Trophoblast cell (in vitro differentiated cells and primary cell): ENCODE data around the gene SRSF12.

Experiments
- DNase-seq, 2 donors: peaks; one replicate each; pipeline ENCODE4 v3.0.0-alpha.2; 2016
- H2AFZ ChIP-seq: 2 replicates; pipeline ENCODE4 v1.6.1; 2013; ENCODE audit warnings: low read length, moderate library complexity, mild to moderate bottlenecking; ENCODE audit not compliant: insufficient read depth, poor library complexity
- H2AK5ac ChIP-seq: 2 replicates; pipeline ENCODE4 v1.6.1; 2013; ENCODE audit warnings: mild to moderate bottlenecking, low read length
- H2BK120ac ChIP-seq: 2 replicates; pipeline ENCODE4 v1.6.1; 2013; ENCODE audit warnings: low read length, mild to moderate bottlenecking, moderate library complexity; ENCODE audit not compliant: insufficient read depth, poor library complexity
- H2BK12ac ChIP-seq: 2 replicates; pipeline ENCODE4 v1.6.1; 2013; ENCODE audit warnings: mild to moderate bottlenecking, low read length, moderate library complexity
- H2BK5ac ChIP-seq: 2 replicates; pipeline ENCODE4 v1.6.1; 2013; ENCODE audit warnings: low read length, low read depth, moderate library complexity, mild to moderate bottlenecking; ENCODE audit not compliant: poor library complexity
- H3K14ac ChIP-seq: 2 replicates; pipeline ENCODE4 v1.6.1; 2013; ENCODE audit warnings: mild to moderate bottlenecking, low read length
- H3K18ac ChIP-seq: 2 replicates; pipeline ENCODE4 v1.6.1; 2013; ENCODE audit warnings: mild to moderate bottlenecking, low read length
- H3K23ac ChIP-seq: 2 replicates; pipeline ENCODE4 v1.6.1; 2013; ENCODE audit warnings: low read length
- H3K27ac ChIP-seq: 2 replicates; pipeline ENCODE4 v1.5.1; 2013; ENCODE audit warnings: low read depth, mild to moderate bottlenecking, inconsistent platforms, low read length, moderate library complexity
- H3K27me3 ChIP-seq: 2 replicates; pipeline ENCODE4 v1.6.1; 2013; ENCODE audit warnings: inconsistent platforms, mild to moderate bottlenecking, low read length, moderate library complexity; ENCODE audit not compliant: insufficient read depth
- H3K36me3 ChIP-seq, 2 experiments: 1 replicate in 1 of 2; 2 replicates in 1 of 2; pipeline ENCODE4 v1.6.1; 2013; ENCODE audit warnings: low read length in 2 of 2, mild to moderate bottlenecking in 2 of 2, moderate library complexity in 1 of 2; ENCODE audit not compliant: insufficient read depth in 2 of 2, control insufficient read depth in 1 of 2
- H3K4ac ChIP-seq: 2 replicates; pipeline ENCODE4 v1.6.1; 2013; ENCODE audit warnings: low read depth, mild to moderate bottlenecking, low read length, moderate library complexity
- H3K4me1 ChIP-seq, 2 experiments: 1 replicate in 1 of 2; 2 replicates in 1 of 2; pipeline ENCODE4 v1.6.1; 2013; ENCODE audit warnings: low read length in 2 of 2, mild to moderate bottlenecking in 2 of 2, moderate library complexity in 1 of 2; ENCODE audit not compliant: insufficient read depth in 2 of 2, control insufficient read depth in 1 of 2
- H3K4me2 ChIP-seq: 2 replicates; pipeline ENCODE4 v1.6.1; 2013; ENCODE audit warnings: inconsistent platforms, mild to moderate bottlenecking, low read length, moderate library complexity
- H3K4me3 ChIP-seq: 2 replicates; pipeline ENCODE4 v1.5.1; 2013; ENCODE audit warnings: mild to moderate bottlenecking, low read depth, low read length, inconsistent platforms
- H3K79me1 ChIP-seq: one replicate; pipeline ENCODE4 v1.6.1; 2013; ENCODE audit warnings: low read length
- H3K79me2 ChIP-seq: 2 replicates; pipeline ENCODE4 v1.6.1; 2013; ENCODE audit warnings: low read length, mild to moderate bottlenecking; ENCODE audit not compliant: control insufficient read depth, insufficient read depth, poor library complexity
- H3K9ac ChIP-seq: 2 replicates; pipeline ENCODE4 v1.6.1; 2013; ENCODE audit warnings: mild to moderate bottlenecking, low read length
- H3K9me3 ChIP-seq: 2 replicates; pipeline ENCODE4 v1.6.1; 2013; ENCODE audit warnings: low read depth, mild to moderate bottlenecking, control low read depth, inconsistent platforms, low read length; ENCODE audit not compliant: insufficient read depth
- H4K12ac ChIP-seq: 2 replicates; pipeline ENCODE4 v1.6.1; 2013; ENCODE audit warnings: low read depth, mild to moderate bottlenecking, low read length, moderate library complexity
- H4K8ac ChIP-seq: 2 replicates; pipeline ENCODE4 v1.6.1; 2013; ENCODE audit warnings: low read depth, mild to moderate bottlenecking, low read length, moderate library complexity
- H4K91ac ChIP-seq: one replicate; pipeline ENCODE4 v1.6.1; 2013; ENCODE audit warnings: low read depth, mild to moderate bottlenecking, low read length, moderate library complexity
- WGBS: extraction: QIAGEN DNeasy Blood & Tissue Kit; methylation state at CpG from one replicate; pipeline ENCODE4 v1.1.7; 2013; ENCODE audit warnings: missing lambda C conversion rate; ENCODE audit not compliant: insufficient read length, insufficient coverage; ENCODE audit errors: extremely low coverage; 5-methylcytosine and 5-hydroxymethylcytosine counted together

The SRSF12 gene

GRCh38 chr6:89057759-89058158 lies 60.1 kb downstream of the SRSF12 start:
- no peak overlapping the region for H2BK5ac ChIP-seq
- H3K23ac ChIP-seq = no peak overlapping the region
- H3K27me3 ChIP-seq = no peaks in the 10 kb centered on the region
- no peak overlapping the region for H3K4me3 ChIP-seq
- H2BK120ac ChIP-seq = no peak overlapping the region
- no peak overlapping the region for H4K8ac ChIP-seq
- H3K4me1 ChIP-seq = no peaks in the 10 kb centered on the region
- no peak overlapping the region for H2AK5ac ChIP-seq
- DNase-seq = no peak
- no peak overlapping the region for H3K18ac ChIP-seq
- no peaks in the 10 kb centered on the region for H3K79me1 ChIP-seq
- H3K36me3 ChIP-seq = no peaks in the 10 kb centered on the region
- H2BK12ac ChIP-seq = no peak overlapping the region
- no peak overlapping the region for H2AFZ ChIP-seq
- no peaks in the 10 kb centered on the region for H3K9me3 ChIP-seq
- H4K12ac ChIP-seq = no peak overlapping the region
- no peak overlapping the region for H3K27ac ChIP-seq
- no CpG with 5 or more reads among the region's 2 CpGs for WGBS
- no peak overlapping the region for H3K9ac ChIP-seq
- no peak overlapping the region for H4K91ac ChIP-seq
- H3K79me2 ChIP-seq = no peaks in the 10 kb centered on the region
- H3K14ac ChIP-seq = no peak overlapping the region
- no peak overlapping the region for H3K4ac ChIP-seq
- H3K4me2 ChIP-seq = no peak overlapping the region

- Histone ChIP-seq H3K9ac (no peak overlapping the region), H3K4me2 (no peak overlapping the region), H3K36me3 (no peaks in the 10 kb centered on the region), H4K8ac (no peak overlapping the region), H3K79me1 (no peaks in the 10 kb centered on the region), H2AFZ (no peak overlapping the region), H2BK5ac (no peak overlapping the region), H4K91ac (no peak overlapping the region), H3K27ac (no peak overlapping the region), H4K12ac (no peak overlapping the region), H2AK5ac (no peak overlapping the region), H3K27me3 (no peaks in the 10 kb centered on the region), H3K14ac (no peak overlapping the region), H3K9me3 (no peaks in the 10 kb centered on the region), H3K23ac (no peak overlapping the region), H3K79me2 (no peaks in the 10 kb centered on the region), H2BK120ac (no peak overlapping the region), H3K4me3 (no peak overlapping the region), H3K4ac (no peak overlapping the region), H2BK12ac (no peak overlapping the region), H3K4me1 (no peaks in the 10 kb centered on the region), H3K18ac (no peak overlapping the region)
- WGBS = no CpG with 5 or more reads among the region's 4 CpGs
- DNase-seq = no peak
These were observed 63.7 kb downstream of the SRSF12 start for GRCh38 chr6:89054208-89054607.

DNA sequence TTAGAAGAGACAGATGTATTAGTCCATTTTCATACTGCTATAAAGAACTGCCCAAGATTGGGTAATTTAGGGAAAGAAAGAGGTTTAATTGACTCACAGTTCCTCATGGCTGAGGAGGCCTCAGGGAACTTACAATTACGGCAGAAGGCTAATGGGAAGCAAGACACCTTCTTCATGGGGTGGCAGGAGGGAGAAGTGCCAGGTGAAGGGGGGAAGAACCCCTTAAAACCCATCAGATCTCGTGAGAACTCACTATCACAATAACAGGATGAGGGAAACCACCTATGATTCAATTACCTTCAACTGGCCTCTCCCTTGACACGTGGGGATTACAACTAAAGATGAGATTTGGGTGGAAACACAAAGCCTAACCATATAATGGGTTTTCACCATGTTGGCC lies 66.2 kb downstream of the SRSF12 start:
- no peak overlapping the region for H4K8ac ChIP-seq
- H3K18ac ChIP-seq = no peak overlapping the region
- H3K9me3 ChIP-seq = no peaks in the 10 kb centered on the region
- H2BK5ac ChIP-seq = no peak overlapping the region
- no peaks in the 10 kb centered on the region for H3K27me3 ChIP-seq
- H3K27ac ChIP-seq = no peak overlapping the region
- no peaks in the 10 kb centered on the region for H3K79me1 ChIP-seq
- H3K9ac ChIP-seq = no peak overlapping the region
- no peak overlapping the region for H3K4ac ChIP-seq
- no peak overlapping the region for H4K12ac ChIP-seq
- H3K23ac ChIP-seq = no peak overlapping the region
- H2BK12ac ChIP-seq = no peak overlapping the region
- H3K4me3 ChIP-seq = no peak overlapping the region
- no peak overlapping the region for H4K91ac ChIP-seq
- H2AK5ac ChIP-seq = no peak overlapping the region
- no peak for DNase-seq
- no peaks in the 10 kb centered on the region for H3K36me3 ChIP-seq
- no peak overlapping the region for H2BK120ac ChIP-seq
- no peak overlapping the region for H3K14ac ChIP-seq
- H3K4me2 ChIP-seq = no peak overlapping the region
- H2AFZ ChIP-seq = no peak overlapping the region
- H3K79me2 ChIP-seq = no peaks in the 10 kb centered on the region
- no CpG with 5 or more reads among the region's 3 CpGs for WGBS
- H3K4me1 ChIP-seq = no peaks in the 10 kb centered on the region

GRCh38 chr6:89050697-89051096 lies 67.2 kb downstream of the SRSF12 start:
- Histone ChIP-seq H2AFZ (no peak overlapping the region), H3K4me1 (no peaks in the 10 kb centered on the region), H4K12ac (no peak overlapping the region), H3K79me1 (no peaks in the 10 kb centered on the region), H3K4ac (no peak overlapping the region), H2BK12ac (no peak overlapping the region), H3K9ac (no peak overlapping the region), H3K18ac (no peak overlapping the region), H4K91ac (no peak overlapping the region), H3K4me3 (no peak overlapping the region), H3K14ac (no peak overlapping the region), H2BK120ac (no peak overlapping the region), H3K23ac (no peak overlapping the region), H2AK5ac (no peak overlapping the region), H3K27ac (no peak overlapping the region), H3K79me2 (no peaks in the 10 kb centered on the region), H4K8ac (no peak overlapping the region), H3K27me3 (no peaks in the 10 kb centered on the region), H3K9me3 (no peaks in the 10 kb centered on the region), H2BK5ac (no peak overlapping the region), H3K36me3 (no peaks in the 10 kb centered on the region), H3K4me2 (no peak overlapping the region)
- no CpG with 5 or more reads among the region's 3 CpGs for WGBS
- DNase-seq = no peak
